ENCODE data around the gene SLIT3. TPM values are rescaled to one million over a fixed set of nuclear protein-coding genes. Genes with fewer than 3 reads are reported as not detected.
A peak's percentile ranks its signal among the peaks of the same experiment; 100 is the strongest.

The SLIT3 gene
- total and polyA plus RNA-seq, 2 experiments from 2014 or later, result 58.4 to 96.7 TPM

DNA sequence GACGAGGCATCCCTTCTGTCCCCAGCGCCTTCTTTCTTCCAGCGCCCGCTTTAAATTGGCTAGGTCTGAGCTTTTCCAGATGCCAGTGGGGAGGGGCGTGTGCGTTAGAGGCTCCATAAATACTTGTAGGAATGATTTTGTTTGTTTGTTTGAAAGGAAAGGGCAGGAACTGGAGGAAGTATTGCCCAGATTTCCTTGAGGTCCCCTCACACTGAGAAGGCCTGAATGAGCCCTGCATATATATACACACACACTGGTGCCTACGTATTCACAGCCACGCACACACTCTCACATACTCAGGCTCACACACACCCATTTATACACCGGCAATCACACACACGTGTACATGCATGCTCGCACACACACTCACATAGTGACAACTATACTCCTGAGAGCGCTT, 1.0 kb upstream of the SLIT3 start:
- Histone ChIP-seq H4K20me1 (ENCODE audit: insufficient read depth, poor library complexity, severe bottlenecking) (no peaks in the 10 kb centered on the region), H3K9me2 (replicated peaks; ENCODE audit: insufficient read depth) (no peaks in the 10 kb centered on the region), H2AFZ (peak overlapping the region; percentile 38), H3K9me3 (ENCODE audit: low read depth) (no peaks in the 10 kb centered on the region), H3K36me3 (replicated peaks; ENCODE audit: insufficient read depth, low read depth) (no peaks in the 10 kb centered on the region), H3K4me3 (no peak overlapping the region), H3K27me3 (no peaks in the 10 kb centered on the region), H3K4me2 (peak overlapping the region; percentile 84), H3K79me2 (peaks cover 22% of the 10 kb centered on the region), H3K4me1 (ENCODE audit: insufficient read depth) (peaks cover 28% of the 10 kb centered on the region), H3K27ac (peak overlapping the region; percentile 50)
- DNase-seq (ENCODE audit: low spot score), result no peak
- WGBS (ENCODE audit: low lambda C conversion rate, missing lambda C conversion rate), result 50% methylated on average over 12 of the region's 12 CpGs
- no peak for TF ChIP-seq EZH2phosphoT487 (IDR thresholded peaks at IDR 0.05; ENCODE audit: low read depth, severe bottlenecking, unreplicated experiment)
- TF ChIP-seq EZH2 (IDR thresholded peaks at IDR 0.05; ENCODE audit: borderline replicate concordance), result no peak
- TF ChIP-seq, protein P1, sequence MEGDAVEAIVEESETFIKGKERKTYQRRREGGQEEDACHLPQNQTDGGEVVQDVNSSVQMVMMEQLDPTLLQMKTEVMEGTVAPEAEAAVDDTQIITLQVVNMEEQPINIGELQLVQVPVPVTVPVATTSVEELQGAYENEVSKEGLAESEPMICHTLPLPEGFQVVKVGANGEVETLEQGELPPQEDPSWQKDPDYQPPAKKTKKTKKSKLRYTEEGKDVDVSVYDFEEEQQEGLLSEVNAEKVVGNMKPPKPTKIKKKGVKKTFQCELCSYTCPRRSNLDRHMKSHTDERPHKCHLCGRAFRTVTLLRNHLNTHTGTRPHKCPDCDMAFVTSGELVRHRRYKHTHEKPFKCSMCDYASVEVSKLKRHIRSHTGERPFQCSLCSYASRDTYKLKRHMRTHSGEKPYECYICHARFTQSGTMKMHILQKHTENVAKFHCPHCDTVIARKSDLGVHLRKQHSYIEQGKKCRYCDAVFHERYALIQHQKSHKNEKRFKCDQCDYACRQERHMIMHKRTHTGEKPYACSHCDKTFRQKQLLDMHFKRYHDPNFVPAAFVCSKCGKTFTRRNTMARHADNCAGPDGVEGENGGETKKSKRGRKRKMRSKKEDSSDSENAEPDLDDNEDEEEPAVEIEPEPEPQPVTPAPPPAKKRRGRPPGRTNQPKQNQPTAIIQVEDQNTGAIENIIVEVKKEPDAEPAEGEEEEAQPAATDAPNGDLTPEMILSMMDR (IDR thresholded peaks at IDR 0.05; ENCODE audit: poor library complexity), result no peak

DNA sequence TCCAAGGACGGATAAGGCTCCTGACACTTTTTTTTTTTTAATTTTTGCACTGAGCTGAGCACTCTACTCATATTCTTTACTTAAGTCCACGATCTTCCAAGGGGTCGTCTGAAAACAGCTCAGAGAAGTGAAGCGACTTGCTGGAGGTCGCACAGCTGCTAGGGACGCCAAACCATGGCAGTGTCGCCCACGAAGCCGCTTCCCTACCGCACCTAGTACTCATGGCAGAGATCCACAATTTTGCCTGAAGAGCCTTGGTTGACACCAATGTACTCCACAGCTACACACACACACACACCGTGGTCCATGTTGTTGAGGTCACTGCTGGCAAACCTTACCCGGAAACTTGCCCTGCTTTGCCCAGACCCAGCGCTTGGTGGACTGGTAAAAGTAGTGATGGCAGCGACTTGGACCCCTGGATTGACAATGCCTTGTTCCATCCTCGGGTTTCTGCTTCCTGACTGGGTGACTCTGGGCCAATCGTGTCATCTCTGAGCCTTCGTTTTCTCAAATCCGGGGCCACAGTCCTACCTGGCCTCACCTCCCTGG, 521 bp upstream of the SLIT3 start:
- Histone ChIP-seq H3K4me3 (peak overlapping the region; percentile 20), H3K27me3 (no peaks in the 10 kb centered on the region), H3K9me3 (ENCODE audit: low read depth) (no peaks in the 10 kb centered on the region), H3K79me2 (peaks cover 22% of the 10 kb centered on the region), H3K4me2 (peak overlapping the region; percentile 84), H2AFZ (peak overlapping the region; percentile 38), H3K27ac (peak overlapping the region; percentile 50), H4K20me1 (ENCODE audit: insufficient read depth, poor library complexity, severe bottlenecking) (no peaks in the 10 kb centered on the region), H3K4me1 (ENCODE audit: insufficient read depth) (peaks cover 33% of the 10 kb centered on the region), H3K9me2 (replicated peaks; ENCODE audit: insufficient read depth) (no peaks in the 10 kb centered on the region), H3K36me3 (replicated peaks; ENCODE audit: insufficient read depth, low read depth) (no peaks in the 10 kb centered on the region)
- TF ChIP-seq, protein P1 (IDR thresholded peaks at IDR 0.05; ENCODE audit: poor library complexity), result no peak
- TF ChIP-seq EZH2phosphoT487 (IDR thresholded peaks at IDR 0.05; ENCODE audit: low read depth, severe bottlenecking, unreplicated experiment) (no peak), EZH2 (IDR thresholded peaks at IDR 0.05; ENCODE audit: borderline replicate concordance) (no peak)
- 15% methylated on average over 18 of the region's 18 CpGs for WGBS (ENCODE audit: low lambda C conversion rate, missing lambda C conversion rate)
- DNase-seq (ENCODE audit: low spot score), result no peak

DNA sequence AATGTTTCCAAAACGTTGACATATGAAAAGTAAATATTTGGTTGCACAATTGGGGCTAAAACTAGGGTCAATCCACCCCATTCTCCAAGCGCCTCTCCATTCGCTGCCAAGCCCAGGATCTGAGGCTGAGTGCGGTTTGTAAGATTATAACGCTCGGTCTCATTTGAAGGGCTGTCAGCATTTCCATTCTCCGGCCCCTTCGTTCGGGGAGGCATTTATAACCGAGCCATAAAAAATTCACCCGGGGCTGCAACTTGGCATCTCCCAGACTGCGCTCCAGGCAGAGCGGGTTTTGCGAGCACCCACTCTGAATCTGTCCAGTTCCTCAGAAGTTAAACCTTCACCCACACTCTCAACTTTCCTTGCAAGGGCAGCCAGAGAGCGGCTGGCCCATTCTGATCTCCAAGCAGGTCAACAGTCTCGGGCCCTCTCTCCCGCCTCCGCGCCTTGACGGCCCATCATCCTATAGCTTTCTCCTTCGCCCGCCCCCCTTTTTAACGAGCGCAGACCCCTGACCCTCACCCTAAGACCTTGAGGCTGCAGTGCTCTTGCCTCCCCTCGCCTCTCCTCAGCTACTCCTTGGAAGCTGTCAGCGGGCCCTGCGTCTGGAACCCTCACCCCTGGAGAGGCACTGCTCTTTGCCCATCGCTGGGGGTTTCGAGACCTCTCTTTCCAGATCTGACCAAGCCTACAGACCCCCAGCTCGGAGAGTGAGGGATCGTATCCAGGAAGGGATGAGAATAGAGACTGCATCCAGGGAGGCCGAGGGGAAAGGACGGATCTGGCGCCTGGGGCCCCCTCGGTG, 1.1 kb downstream of the SLIT3 start:
- Histone ChIP-seq H3K9me2 (replicated peaks; ENCODE audit: insufficient read depth) (no peaks in the 10 kb centered on the region), H3K36me3 (replicated peaks; ENCODE audit: insufficient read depth, low read depth) (no peaks in the 10 kb centered on the region), H2AFZ (peak overlapping the region; percentile 2), H3K27me3 (no peaks in the 10 kb centered on the region), H3K9me3 (ENCODE audit: low read depth) (no peaks in the 10 kb centered on the region), H3K4me2 (peak overlapping the region; percentile 84), H3K4me3 (peak overlapping the region; percentile 74), H3K79me2 (peaks cover 37% of the 10 kb centered on the region), H4K20me1 (ENCODE audit: insufficient read depth, poor library complexity, severe bottlenecking) (no peaks in the 10 kb centered on the region), H3K4me1 (ENCODE audit: insufficient read depth) (peaks cover 37% of the 10 kb centered on the region), H3K27ac (peak overlapping the region; percentile 78)
- TF ChIP-seq EZH2phosphoT487 (IDR thresholded peaks at IDR 0.05; ENCODE audit: low read depth, severe bottlenecking, unreplicated experiment) (no peak), EZH2 (IDR thresholded peaks at IDR 0.05; ENCODE audit: borderline replicate concordance) (peak; percentile 25)
- DNase-seq (ENCODE audit: low spot score), result peak; percentile 45
- 11% methylated on average over 35 of the region's 35 CpGs for WGBS (ENCODE audit: low lambda C conversion rate, missing lambda C conversion rate)

DNA sequence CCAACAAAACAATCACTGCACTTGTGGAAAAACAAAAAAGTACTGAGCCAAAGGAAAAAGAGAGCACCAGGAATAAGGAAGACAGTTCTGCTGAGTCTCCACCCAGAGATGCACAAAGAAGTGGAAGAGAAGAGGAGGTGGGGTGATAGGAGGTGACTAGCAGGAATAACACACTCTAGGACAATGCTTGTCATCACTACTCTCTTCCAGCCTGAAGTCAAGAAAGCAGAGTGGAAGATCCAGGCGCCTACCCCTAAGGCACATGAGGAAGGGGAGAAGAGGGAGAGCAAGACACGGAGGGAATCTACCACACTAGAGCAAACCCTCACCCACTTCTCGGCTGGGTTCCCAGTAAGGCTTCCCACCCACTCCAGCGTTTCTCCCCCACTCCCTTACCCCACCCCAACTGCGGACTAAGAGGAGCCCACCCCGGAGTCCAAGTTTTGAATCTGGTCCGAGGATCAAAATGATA, 1.7 kb downstream of the SLIT3 start:
- Histone ChIP-seq H3K9me3 (ENCODE audit: low read depth) (no peaks in the 10 kb centered on the region), H3K4me1 (ENCODE audit: insufficient read depth) (peaks cover 37% of the 10 kb centered on the region), H4K20me1 (ENCODE audit: insufficient read depth, poor library complexity, severe bottlenecking) (no peaks in the 10 kb centered on the region), H3K79me2 (peaks cover 43% of the 10 kb centered on the region), H3K27me3 (no peaks in the 10 kb centered on the region), H2AFZ (peak overlapping the region; percentile 2), H3K4me2 (peak overlapping the region; percentile 84), H3K27ac (peak overlapping the region; percentile 78), H3K4me3 (peak overlapping the region; percentile 74), H3K9me2 (replicated peaks; ENCODE audit: insufficient read depth) (no peaks in the 10 kb centered on the region), H3K36me3 (replicated peaks; ENCODE audit: insufficient read depth, low read depth) (no peaks in the 10 kb centered on the region)
- WGBS (ENCODE audit: low lambda C conversion rate, missing lambda C conversion rate), result 30% methylated on average over 7 of the region's 7 CpGs
- no peak for TF ChIP-seq EZH2 (IDR thresholded peaks at IDR 0.05; ENCODE audit: borderline replicate concordance)
- TF ChIP-seq, protein P1 (IDR thresholded peaks at IDR 0.05; ENCODE audit: poor library complexity), result no peak
- no peak for TF ChIP-seq EZH2phosphoT487 (IDR thresholded peaks at IDR 0.05; ENCODE audit: low read depth, severe bottlenecking, unreplicated experiment)
- DNase-seq (ENCODE audit: low spot score), result no peak
